Esophagus squamous epithelium (tissue), 4 donors: ENCODE data around the gene SIRPG.

ENCODE experiments used
- POLR2A ChIP-seq, 4 donors: fragments of 450-650 bp; IDR thresholded peaks; one replicate each; pipeline ENCODE4 v1.6.1; 2017; ENCODE audit warnings: antibody characterized with exemption in 4 of 4, mild to moderate bottlenecking in 4 of 4, moderate library complexity in 3 of 4
- TF ChIP-seq, protein P1 (sequence below), 6 experiments: fragments of 450-650 bp in 4 of 6; fragments of 200-600 bp in 2 of 6; sonication (generic) in 2 of 6; IDR thresholded peaks; one replicate each; pipeline ENCODE4 v1.5.1; 2016 to 2019; ENCODE audit warnings: antibody characterized with exemption in 6 of 6, mild to moderate bottlenecking in 4 of 6, moderate library complexity in 4 of 6

- TF ChIP-seq, protein P1, sequence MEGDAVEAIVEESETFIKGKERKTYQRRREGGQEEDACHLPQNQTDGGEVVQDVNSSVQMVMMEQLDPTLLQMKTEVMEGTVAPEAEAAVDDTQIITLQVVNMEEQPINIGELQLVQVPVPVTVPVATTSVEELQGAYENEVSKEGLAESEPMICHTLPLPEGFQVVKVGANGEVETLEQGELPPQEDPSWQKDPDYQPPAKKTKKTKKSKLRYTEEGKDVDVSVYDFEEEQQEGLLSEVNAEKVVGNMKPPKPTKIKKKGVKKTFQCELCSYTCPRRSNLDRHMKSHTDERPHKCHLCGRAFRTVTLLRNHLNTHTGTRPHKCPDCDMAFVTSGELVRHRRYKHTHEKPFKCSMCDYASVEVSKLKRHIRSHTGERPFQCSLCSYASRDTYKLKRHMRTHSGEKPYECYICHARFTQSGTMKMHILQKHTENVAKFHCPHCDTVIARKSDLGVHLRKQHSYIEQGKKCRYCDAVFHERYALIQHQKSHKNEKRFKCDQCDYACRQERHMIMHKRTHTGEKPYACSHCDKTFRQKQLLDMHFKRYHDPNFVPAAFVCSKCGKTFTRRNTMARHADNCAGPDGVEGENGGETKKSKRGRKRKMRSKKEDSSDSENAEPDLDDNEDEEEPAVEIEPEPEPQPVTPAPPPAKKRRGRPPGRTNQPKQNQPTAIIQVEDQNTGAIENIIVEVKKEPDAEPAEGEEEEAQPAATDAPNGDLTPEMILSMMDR (IDR thresholded peaks at IDR 0.05): no peak
- TF ChIP-seq POLR2A (IDR thresholded peaks at IDR 0.05): no peak
These were observed 27.3 kb upstream of the SIRPG start for GRCh38 chr20:1684872-1685271.
